NT2/D1 (cell line): Measurements from ENCODE around the gene BICRA.
"Not testable (repeated sequence)": the region's sequence is repeated elsewhere in the genome, so short reads cannot be mapped to it uniquely, and the experiment has no call there.

Source experiments
- DNase-seq: peaks from one replicate; pipeline ENCODE4 v3.0.0-alpha.2; 2011; ENCODE audit warnings: low read depth, low spot score
- H3K27me3 ChIP-seq: 2 replicates; pipeline ENCODE4 v1.6.0; 2011; ENCODE audit warnings: mild to moderate bottlenecking; ENCODE audit not compliant: insufficient read length, insufficient read depth
- H3K36me3 ChIP-seq: 2 replicates; pipeline ENCODE4 v1.6.1; 2011; ENCODE audit warnings: mild to moderate bottlenecking, low read length, mixed read lengths; ENCODE audit not compliant: insufficient read depth, insufficient read length
- H3K4me1 ChIP-seq: 2 replicates; pipeline ENCODE4 v1.5.1; 2011; ENCODE audit not compliant: insufficient read depth, insufficient read length
- H3K4me3 ChIP-seq: 2 replicates; pipeline ENCODE4 v1.5.1; 2011; ENCODE audit warnings: low read depth; ENCODE audit not compliant: insufficient read length
- H3K9ac ChIP-seq: 2 replicates; pipeline ENCODE4 v1.6.0; 2011; ENCODE audit warnings: low read depth; ENCODE audit not compliant: insufficient read length
- H3K9me3 ChIP-seq: 2 replicates; pipeline ENCODE4 v1.5.1; 2011; ENCODE audit warnings: mild to moderate bottlenecking, low read length; ENCODE audit not compliant: insufficient read depth
- SUZ12 ChIP-seq: IDR thresholded peaks from 2 replicates; pipeline ENCODE4 v1.6.1; 2011; ENCODE audit not compliant: insufficient read length, insufficient read depth; ENCODE audit errors: extremely low read depth
- YY1 ChIP-seq: IDR thresholded peaks from 2 replicates; pipeline ENCODE4 v1.6.1; 2011; ENCODE audit not compliant: insufficient read length, insufficient read depth
- ZNF274 ChIP-seq: IDR thresholded peaks from 2 replicates; pipeline ENCODE4 v1.6.1; 2011; ENCODE audit warnings: mild to moderate bottlenecking, low read depth, low read length

The BICRA gene

GRCh38 chr19:47745010-47745901 is 136.3 kb downstream of the BICRA start, which contains the start of gene NOP53:
Gene NOP53, plus strand, starts transcription at chr19:47745546. Its CDS starts 14 bp downstream, at chr19:47745560.
- TF ChIP-seq YY1 (peak; percentile 98), SUZ12 (no peak)
- H3K36me3 ChIP-seq, result peaks cover 45% of the 10 kb centered on the region
- peak within 1 kb of the TSS; percentile 68 for H3K4me3 ChIP-seq
- H3K4me1 ChIP-seq, result peaks cover 6% of the 10 kb centered on the region
- H3K9me3 ChIP-seq, result no peaks in the 10 kb centered on the region
- peak; percentile 90 for DNase-seq
- H3K9ac ChIP-seq, result peak within 1 kb of the TSS; percentile 89
- H3K27me3 ChIP-seq, result no peaks in the 10 kb centered on the region

- not testable (repeated sequence) for DNase-seq, H3K4me1 ChIP-seq, H3K9me3 ChIP-seq, H3K27me3 ChIP-seq
- Histone ChIP-seq H3K36me3 (peaks cover 48% of the 10 kb centered on the region), H3K4me3 (peak overlapping the region; percentile 68), H3K9ac (peak overlapping the region; percentile 72)
These were observed 137.2 kb downstream of the BICRA start for GRCh38 chr19:47746129-47746528.

- DNase-seq, result no peak
- H3K4me3 ChIP-seq, result no peak overlapping the region
- no peaks in the 10 kb centered on the region for H3K27me3 ChIP-seq
- no peak overlapping the region for H3K9ac ChIP-seq
- TF ChIP-seq SUZ12, result no peak
- TF ChIP-seq ZNF274, result no peak
- TF ChIP-seq YY1, result no peak
- no peaks in the 10 kb centered on the region for H3K9me3 ChIP-seq
- H3K36me3 ChIP-seq, result peaks cover 69% of the 10 kb centered on the region
- peaks cover 3% of the 10 kb centered on the region for H3K4me1 ChIP-seq
These were observed 140.4 kb downstream of the BICRA start for GRCh38 chr19:47749326-47749725.

- TF ChIP-seq SUZ12 (no peak), YY1 (no peak), ZNF274 (no peak)
- DNase-seq, result no peak
- H3K9ac ChIP-seq, result no peak overlapping the region
- peaks cover 82% of the 10 kb centered on the region for H3K36me3 ChIP-seq
- H3K4me3 ChIP-seq, result no peak overlapping the region
- H3K4me1 ChIP-seq, result peaks cover 3% of the 10 kb centered on the region
- no peaks in the 10 kb centered on the region for H3K9me3 ChIP-seq
- no peaks in the 10 kb centered on the region for H3K27me3 ChIP-seq
These were observed 141.8 kb downstream of the BICRA start for GRCh38 chr19:47750752-47751151.

GRCh38 chr19:47752440-47753211 is 143.7 kb downstream of the BICRA start:
- Histone ChIP-seq H3K4me1 (peaks cover 3% of the 10 kb centered on the region), H3K9me3 (no peaks in the 10 kb centered on the region), H3K4me3 (no peak overlapping the region), H3K36me3 (peaks cover 93% of the 10 kb centered on the region), H3K9ac (no peak overlapping the region), H3K27me3 (no peaks in the 10 kb centered on the region)
- DNase-seq, result no peak
- TF ChIP-seq YY1 (no peak), SUZ12 (no peak), ZNF274 (no peak)
